Activated T-cell treated with anti-CD3 and anti-CD28 coated beads for 1 hour (primary cell): ENCODE results near the gene JMJD8.

ENCODE experiments used
- DNase-seq: peaks from one replicate; pipeline ENCODE4 v3.0.0-alpha.2; 2020; ENCODE audit warnings: low read depth

JMJD8 gene

GRCh38 chr16:684071-684794 is at the start of gene JMJD8:
TSS of gene JMJD8 (minus strand) at chr16:684334. CDS start at chr16:684319, 15 bp downstream.
- peak; percentile 93 for DNase-seq

GRCh38 chr16:733382-734207 is 49.5 kb upstream of the JMJD8 start:
- peak; percentile 40 for DNase-seq

GRCh38 chr16:732936-733335 is 48.8 kb upstream of the JMJD8 start:
- DNase-seq = no peak

GRCh38 chr16:732332-732731 is 48.2 kb upstream of the JMJD8 start:
- no peak for DNase-seq

GRCh38 chr16:730666-731509 is 46.8 kb upstream of the JMJD8 start:
- DNase-seq = no peak

GRCh38 chr16:729768-730665 is 45.9 kb upstream of the JMJD8 start:
- no peak for DNase-seq

GRCh38 chr16:728890-729744 is 45.0 kb upstream of the JMJD8 start:
- no peak for DNase-seq

- peak; percentile 41 for DNase-seq
Measured at GRCh38 chr16:728131-728889, 44.2 kb upstream of the JMJD8 start.

- no peak for DNase-seq
Measured at GRCh38 chr16:727291-727977, 43.3 kb upstream of the JMJD8 start.

- DNase-seq = peak; percentile 46
Measured at GRCh38 chr16:726438-727290, 42.5 kb upstream of the JMJD8 start, which contains the start of the genes CCDC78 and HAGHL. TSS of gene CCDC78 (minus strand) at chr16:726443. CDS start at chr16:726367, 76 bp downstream. TSS of gene HAGHL (plus strand) at chr16:727106. CDS start at chr16:727510, 404 bp downstream.

- DNase-seq = no peak
Measured at GRCh38 chr16:726188-726437, 42.0 kb upstream of the JMJD8 start.

GRCh38 chr16:725463-726187 is 41.5 kb upstream of the JMJD8 start:
- no peak for DNase-seq

GRCh38 chr16:725041-725376 is 40.9 kb upstream of the JMJD8 start:
- no peak for DNase-seq

- DNase-seq = no peak
Measured at GRCh38 chr16:724188-725040, 40.3 kb upstream of the JMJD8 start.

- no peak for DNase-seq
Measured at GRCh38 chr16:723695-724094, 39.6 kb upstream of the JMJD8 start.

GRCh38 chr16:722835-723633 is 38.9 kb upstream of the JMJD8 start:
- no peak for DNase-seq
